Neural cell (in vitro differentiated cells): ENCODE data around the gene CST11. TPM values are rescaled to one million over a fixed set of nuclear protein-coding genes. Genes with fewer than 3 reads are reported as not detected.

Experiments used
- H2AFZ ChIP-seq: fragments of 200-600, 300-800 bp; sonication (generic), shearing (Covaris generic); 2 replicates; pipeline ENCODE4 v1.6.0; 2014; ENCODE audit warnings: low read depth, mild to moderate bottlenecking, antibody characterized with exemption, low read length, moderate library complexity
- H3F3A ChIP-seq: fragments of 200-600 bp; shearing (Covaris generic); 2 replicates; pipeline ENCODE4 v1.6.1; 2016; ENCODE audit warnings: mild to moderate bottlenecking, moderate library complexity, mixed read lengths, antibody characterized with exemption, low read length; ENCODE audit not compliant: insufficient read depth, poor library complexity, severe bottlenecking
- H3K27ac ChIP-seq: fragments of 200-600, 300-800 bp; sonication (generic), shearing (Covaris generic); 2 replicates; pipeline ENCODE4 v1.5.1; 2014; ENCODE audit warnings: mild to moderate bottlenecking, low read length, moderate library complexity
- H3K27me3 ChIP-seq: fragments of 300-800, 200-600 bp; sonication (generic), shearing (Covaris generic); 2 replicates; pipeline ENCODE4 v1.6.0; 2014; ENCODE audit warnings: mild to moderate bottlenecking, low read depth, low read length, moderate library complexity; ENCODE audit not compliant: insufficient read depth
- H3K36me3 ChIP-seq: fragments of 300-800, 200-600 bp; sonication (generic), shearing (Covaris generic); 2 replicates; pipeline ENCODE4 v1.5.1; 2014; ENCODE audit warnings: mild to moderate bottlenecking, antibody characterized with exemption, low read length, moderate library complexity; ENCODE audit not compliant: insufficient read depth
- H3K4me2 ChIP-seq: fragments of 300-800, 200-600 bp; sonication (generic), shearing (Covaris generic); 2 replicates; pipeline ENCODE4 v1.6.0; 2014; ENCODE audit warnings: mild to moderate bottlenecking, low read length
- H3K4me3 ChIP-seq: fragments of 300-800, 200-600 bp; sonication (generic), shearing (Covaris generic); 2 replicates; pipeline ENCODE4 v1.5.1; 2014; ENCODE audit warnings: mild to moderate bottlenecking, low read length, moderate library complexity
- H3K79me2 ChIP-seq: fragments of 200-600 bp; shearing (Covaris generic); replicated peaks from 2 replicates; pipeline ENCODE4 v1.6.0; 2014; ENCODE audit warnings: mild to moderate bottlenecking, low read length, moderate library complexity; ENCODE audit not compliant: insufficient read depth
- H3K9ac ChIP-seq: fragments of 300-800, 200-600 bp; sonication (generic), shearing (Covaris generic); 2 replicates; pipeline ENCODE4 v1.6.1; 2016; ENCODE audit warnings: mild to moderate bottlenecking, low read length, mixed read lengths
- H3K9me2 ChIP-seq: fragments of 200-600 bp; shearing (Covaris generic); 2 replicates; pipeline ENCODE4 v1.6.1; 2016; ENCODE audit warnings: mild to moderate bottlenecking, low read length, mixed read lengths; ENCODE audit not compliant: insufficient read depth
- H3K9me3 ChIP-seq: fragments of 200-600, 300-800 bp; sonication (generic), shearing (Covaris generic); 2 replicates; pipeline ENCODE4 v1.6.1; 2016; ENCODE audit warnings: mild to moderate bottlenecking, mixed run types, low read length, moderate library complexity, mixed read lengths
- H4K20me1 ChIP-seq: fragments of 200-600 bp; shearing (Covaris generic); 2 replicates; pipeline ENCODE4 v1.6.1; 2016; ENCODE audit warnings: mild to moderate bottlenecking, mixed run types; ENCODE audit not compliant: insufficient read depth
- EP300 ChIP-seq: fragments of 450-650 bp; conservative IDR thresholded peaks from 2 replicates; pipeline ENCODE4 v1.6.1; 2014; ENCODE audit warnings: antibody characterized with exemption, mild to moderate bottlenecking, moderate library complexity; ENCODE audit not compliant: poor library complexity, severe bottlenecking
- EZH2 ChIP-seq: fragments of 200-600, 300-800 bp; shearing (Covaris generic), sonication (generic); IDR thresholded peaks from 2 replicates; pipeline ENCODE4 v1.6.1; 2014; ENCODE audit warnings: antibody characterized with exemption, low read length, borderline replicate concordance, mild to moderate bottlenecking; ENCODE audit not compliant: insufficient read depth, poor library complexity, severe bottlenecking
- MXI1 ChIP-seq: fragments of 450-650 bp; conservative IDR thresholded peaks from 2 replicates; pipeline ENCODE4 v1.6.1; 2014; ENCODE audit warnings: antibody characterized with exemption, mild to moderate bottlenecking; ENCODE audit not compliant: poor library complexity, severe bottlenecking
- POLR2AphosphoS5 ChIP-seq: IDR thresholded peaks from 2 replicates; pipeline ENCODE4 v1.6.1; 2012
- RAD21 ChIP-seq: fragments of 450-650 bp; conservative IDR thresholded peaks from 2 replicates; pipeline ENCODE4 v1.6.1; 2014; ENCODE audit warnings: antibody characterized with exemption, mild to moderate bottlenecking, moderate library complexity
- SMC3 ChIP-seq: fragments of 450-650 bp; conservative IDR thresholded peaks from 2 replicates; pipeline ENCODE4 v1.6.1; 2014; ENCODE audit warnings: antibody characterized with exemption, mild to moderate bottlenecking, moderate library complexity; ENCODE audit not compliant: poor library complexity
- TAF1 ChIP-seq: IDR thresholded peaks from 2 replicates; pipeline ENCODE4 v1.6.1; 2012; ENCODE audit warnings: low read depth
- polyA plus RNA-seq: library from polyadenylated mRNA; depleted of rRNA; stranded (reverse); fragments of >200 nt; gene quantifications from 2 replicates; pipeline ENCODE4 v1.2.3, GENCODE V29; 2014
- TF ChIP-seq, protein P1 (sequence below): fragments of 450-650 bp; IDR thresholded peaks from 2 replicates; pipeline ENCODE4 v1.5.1; 2014; ENCODE audit warnings: antibody characterized with exemption, mild to moderate bottlenecking, moderate library complexity; ENCODE audit not compliant: poor library complexity, severe bottlenecking
- TF ChIP-seq, protein P2 (sequence below): IDR thresholded peaks from 2 replicates; pipeline ENCODE4 v1.6.1; 2012; ENCODE audit warnings: borderline replicate concordance

The CST11 gene
- polyA plus RNA-seq, 1 donor from 2014 or later, result not detected

DNA sequence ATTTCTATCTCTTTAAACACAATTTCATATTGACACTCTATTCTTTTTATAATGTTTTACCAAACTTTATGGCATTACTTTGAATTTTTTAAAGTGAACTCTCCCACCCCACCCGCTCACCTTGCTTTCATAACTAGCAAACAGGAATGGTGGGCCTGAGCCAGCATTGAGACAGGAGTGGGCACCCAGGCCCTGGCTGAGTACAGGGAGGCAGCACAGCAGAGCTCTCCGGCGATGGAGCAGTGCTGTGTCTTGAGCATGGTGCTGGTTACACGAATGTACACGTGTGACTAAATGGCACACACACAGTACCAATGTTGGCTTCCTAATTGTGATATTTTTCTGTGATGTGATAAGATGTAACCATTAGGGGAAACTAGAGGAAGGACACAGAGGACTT, 4.5 kb downstream of the CST11 start:
- Histone ChIP-seq H3K9me2 (no peaks in the 10 kb centered on the region), H3F3A (no peaks in the 10 kb centered on the region), H3K79me2 (no peaks in the 10 kb centered on the region), H3K9me3 (no peaks in the 10 kb centered on the region), H3K27me3 (no peaks in the 10 kb centered on the region), H4K20me1 (no peaks in the 10 kb centered on the region), H3K27ac (no peak overlapping the region), H2AFZ (no peak overlapping the region), H3K4me2 (no peak overlapping the region), H3K9ac (no peak overlapping the region), H3K36me3 (no peaks in the 10 kb centered on the region), H3K4me3 (no peak overlapping the region)
- no peak for TF ChIP-seq MXI1

DNA sequence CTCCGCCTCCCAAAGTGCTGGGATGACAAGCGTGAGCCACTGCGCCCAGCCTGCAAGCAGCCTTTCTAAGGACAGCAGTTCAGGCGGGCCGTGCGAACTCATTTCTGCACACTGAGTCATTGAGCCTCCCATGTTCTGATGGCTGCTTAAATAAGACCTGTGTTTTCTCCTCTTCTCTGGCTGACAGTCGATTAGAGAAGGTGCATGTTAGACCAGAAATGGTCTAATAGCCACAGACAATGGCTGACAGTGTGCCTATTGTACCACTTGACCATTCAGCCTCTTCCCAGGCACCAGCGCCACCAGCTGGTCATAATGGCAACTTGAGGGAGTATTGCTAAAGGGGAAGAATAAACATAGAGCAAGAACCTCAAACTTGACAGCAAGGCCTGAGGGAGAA, 6.2 kb downstream of the CST11 start:
- no peaks in the 10 kb centered on the region for H3K79me2 ChIP-seq
- no peak overlapping the region for H3K9ac ChIP-seq
- no peak overlapping the region for H2AFZ ChIP-seq
- no peaks in the 10 kb centered on the region for H3K9me2 ChIP-seq
- no peaks in the 10 kb centered on the region for H3K36me3 ChIP-seq
- H3K9me3 ChIP-seq, result no peaks in the 10 kb centered on the region
- no peak overlapping the region for H3K4me2 ChIP-seq
- no peak overlapping the region for H3K4me3 ChIP-seq
- no peak overlapping the region for H3K27ac ChIP-seq
- no peaks in the 10 kb centered on the region for H3K27me3 ChIP-seq
- no peak for TF ChIP-seq EP300
- TF ChIP-seq, protein P1, sequence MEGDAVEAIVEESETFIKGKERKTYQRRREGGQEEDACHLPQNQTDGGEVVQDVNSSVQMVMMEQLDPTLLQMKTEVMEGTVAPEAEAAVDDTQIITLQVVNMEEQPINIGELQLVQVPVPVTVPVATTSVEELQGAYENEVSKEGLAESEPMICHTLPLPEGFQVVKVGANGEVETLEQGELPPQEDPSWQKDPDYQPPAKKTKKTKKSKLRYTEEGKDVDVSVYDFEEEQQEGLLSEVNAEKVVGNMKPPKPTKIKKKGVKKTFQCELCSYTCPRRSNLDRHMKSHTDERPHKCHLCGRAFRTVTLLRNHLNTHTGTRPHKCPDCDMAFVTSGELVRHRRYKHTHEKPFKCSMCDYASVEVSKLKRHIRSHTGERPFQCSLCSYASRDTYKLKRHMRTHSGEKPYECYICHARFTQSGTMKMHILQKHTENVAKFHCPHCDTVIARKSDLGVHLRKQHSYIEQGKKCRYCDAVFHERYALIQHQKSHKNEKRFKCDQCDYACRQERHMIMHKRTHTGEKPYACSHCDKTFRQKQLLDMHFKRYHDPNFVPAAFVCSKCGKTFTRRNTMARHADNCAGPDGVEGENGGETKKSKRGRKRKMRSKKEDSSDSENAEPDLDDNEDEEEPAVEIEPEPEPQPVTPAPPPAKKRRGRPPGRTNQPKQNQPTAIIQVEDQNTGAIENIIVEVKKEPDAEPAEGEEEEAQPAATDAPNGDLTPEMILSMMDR, result peak; percentile 25
- no peaks in the 10 kb centered on the region for H3F3A ChIP-seq
- H4K20me1 ChIP-seq, result no peaks in the 10 kb centered on the region

DNA sequence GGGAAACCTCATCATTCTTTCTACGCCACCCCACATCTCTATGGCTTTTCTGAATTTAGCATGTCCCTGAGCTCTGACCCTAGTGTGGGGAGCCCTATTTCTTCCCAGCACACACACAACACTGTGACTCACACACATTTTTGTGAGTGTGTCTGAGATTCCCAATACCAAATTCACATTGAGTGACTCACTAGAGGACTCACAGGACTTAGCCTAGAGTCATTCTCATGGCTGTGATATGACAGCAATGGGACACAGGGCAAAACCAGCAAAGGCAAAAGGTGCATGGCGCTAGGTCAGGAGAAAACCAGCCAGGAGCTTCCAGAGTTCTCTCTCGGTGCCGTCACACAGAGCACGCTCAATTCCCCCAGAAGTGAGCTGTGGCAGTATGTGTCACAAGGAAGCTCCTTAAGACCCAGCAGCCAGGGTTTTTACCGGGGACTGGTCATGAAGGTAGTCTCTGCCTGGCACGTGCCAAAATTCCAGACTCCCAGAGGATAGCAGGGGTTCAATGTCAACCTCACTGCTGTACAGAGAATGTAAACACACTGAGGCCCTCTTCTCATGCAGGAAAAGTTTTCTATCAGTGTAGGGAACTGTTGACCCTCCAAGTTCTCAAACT, 7.0 kb downstream of the CST11 start:
- no peaks in the 10 kb centered on the region for H3K9me3 ChIP-seq
- H3K27ac ChIP-seq, result no peak overlapping the region
- no peaks in the 10 kb centered on the region for H3K27me3 ChIP-seq
- no peak overlapping the region for H3K4me3 ChIP-seq
- no peaks in the 10 kb centered on the region for H3F3A ChIP-seq
- no peak overlapping the region for H3K4me2 ChIP-seq
- no peak overlapping the region for H3K9ac ChIP-seq
- H3K9me2 ChIP-seq, result no peaks in the 10 kb centered on the region
- no peaks in the 10 kb centered on the region for H3K36me3 ChIP-seq
- no peak overlapping the region for H2AFZ ChIP-seq
- no peaks in the 10 kb centered on the region for H4K20me1 ChIP-seq
- TF ChIP-seq EZH2 (no peak), SMC3 (no peak), POLR2AphosphoS5 (no peak), EP300 (no peak), TAF1 (no peak), RAD21 (no peak), MXI1 (no peak)
- TF ChIP-seq, protein P1, result no peak
- TF ChIP-seq, protein P2, sequence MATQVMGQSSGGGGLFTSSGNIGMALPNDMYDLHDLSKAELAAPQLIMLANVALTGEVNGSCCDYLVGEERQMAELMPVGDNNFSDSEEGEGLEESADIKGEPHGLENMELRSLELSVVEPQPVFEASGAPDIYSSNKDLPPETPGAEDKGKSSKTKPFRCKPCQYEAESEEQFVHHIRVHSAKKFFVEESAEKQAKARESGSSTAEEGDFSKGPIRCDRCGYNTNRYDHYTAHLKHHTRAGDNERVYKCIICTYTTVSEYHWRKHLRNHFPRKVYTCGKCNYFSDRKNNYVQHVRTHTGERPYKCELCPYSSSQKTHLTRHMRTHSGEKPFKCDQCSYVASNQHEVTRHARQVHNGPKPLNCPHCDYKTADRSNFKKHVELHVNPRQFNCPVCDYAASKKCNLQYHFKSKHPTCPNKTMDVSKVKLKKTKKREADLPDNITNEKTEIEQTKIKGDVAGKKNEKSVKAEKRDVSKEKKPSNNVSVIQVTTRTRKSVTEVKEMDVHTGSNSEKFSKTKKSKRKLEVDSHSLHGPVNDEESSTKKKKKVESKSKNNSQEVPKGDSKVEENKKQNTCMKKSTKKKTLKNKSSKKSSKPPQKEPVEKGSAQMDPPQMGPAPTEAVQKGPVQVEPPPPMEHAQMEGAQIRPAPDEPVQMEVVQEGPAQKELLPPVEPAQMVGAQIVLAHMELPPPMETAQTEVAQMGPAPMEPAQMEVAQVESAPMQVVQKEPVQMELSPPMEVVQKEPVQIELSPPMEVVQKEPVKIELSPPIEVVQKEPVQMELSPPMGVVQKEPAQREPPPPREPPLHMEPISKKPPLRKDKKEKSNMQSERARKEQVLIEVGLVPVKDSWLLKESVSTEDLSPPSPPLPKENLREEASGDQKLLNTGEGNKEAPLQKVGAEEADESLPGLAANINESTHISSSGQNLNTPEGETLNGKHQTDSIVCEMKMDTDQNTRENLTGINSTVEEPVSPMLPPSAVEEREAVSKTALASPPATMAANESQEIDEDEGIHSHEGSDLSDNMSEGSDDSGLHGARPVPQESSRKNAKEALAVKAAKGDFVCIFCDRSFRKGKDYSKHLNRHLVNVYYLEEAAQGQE, result no peak
- H3K79me2 ChIP-seq, result no peaks in the 10 kb centered on the region
